ENCODE measurements around the gene CDK5R2.

The CDK5R2 gene

DNA sequence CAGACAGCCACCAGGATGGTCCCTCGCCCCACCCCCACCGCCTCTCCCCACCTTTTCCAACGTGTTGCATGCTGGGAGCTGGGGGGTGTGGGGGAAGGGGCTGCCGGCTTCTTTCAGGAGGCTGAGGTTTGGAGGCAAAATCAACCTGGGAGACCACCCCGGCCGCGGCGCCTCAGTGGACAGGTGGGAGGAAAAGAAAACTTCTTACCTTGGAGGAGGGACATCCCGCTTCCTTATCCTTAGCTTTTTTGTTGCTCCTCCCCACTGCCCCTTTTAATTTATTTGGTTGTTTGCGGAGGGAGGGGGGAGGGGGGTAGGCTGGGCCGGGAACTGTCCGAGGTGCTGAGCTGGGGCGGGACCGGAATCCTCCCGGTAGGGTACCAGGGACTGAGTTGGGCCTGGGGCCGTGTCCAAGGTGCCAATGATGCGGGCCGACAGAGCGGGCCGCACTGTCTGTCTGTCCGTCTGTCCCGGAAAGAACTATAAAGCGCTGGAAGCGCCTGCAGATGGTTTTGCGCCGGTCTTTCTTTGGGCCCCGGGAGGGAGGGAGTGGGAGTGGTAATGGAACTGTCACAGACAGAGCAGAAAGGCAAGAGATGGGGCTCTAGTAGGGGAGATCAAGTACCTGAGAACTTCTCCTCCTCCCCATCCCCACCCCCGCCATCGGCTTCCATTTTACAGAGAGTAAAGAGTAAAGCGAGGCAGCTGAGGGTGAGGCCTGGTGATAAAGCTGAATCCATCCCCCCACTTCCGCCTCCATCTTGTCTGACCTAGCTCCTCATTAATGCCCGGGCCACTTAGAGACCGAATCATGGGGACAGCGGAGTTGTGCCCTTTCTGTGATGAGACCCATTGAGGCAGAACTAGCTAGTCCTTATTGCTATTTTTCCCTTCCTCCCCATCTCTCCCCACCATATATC is 2.4 kb downstream of the CDK5R2 start:
- DNase-seq (ENCODE audit: low read depth in 2 of 2): no peak

DNA sequence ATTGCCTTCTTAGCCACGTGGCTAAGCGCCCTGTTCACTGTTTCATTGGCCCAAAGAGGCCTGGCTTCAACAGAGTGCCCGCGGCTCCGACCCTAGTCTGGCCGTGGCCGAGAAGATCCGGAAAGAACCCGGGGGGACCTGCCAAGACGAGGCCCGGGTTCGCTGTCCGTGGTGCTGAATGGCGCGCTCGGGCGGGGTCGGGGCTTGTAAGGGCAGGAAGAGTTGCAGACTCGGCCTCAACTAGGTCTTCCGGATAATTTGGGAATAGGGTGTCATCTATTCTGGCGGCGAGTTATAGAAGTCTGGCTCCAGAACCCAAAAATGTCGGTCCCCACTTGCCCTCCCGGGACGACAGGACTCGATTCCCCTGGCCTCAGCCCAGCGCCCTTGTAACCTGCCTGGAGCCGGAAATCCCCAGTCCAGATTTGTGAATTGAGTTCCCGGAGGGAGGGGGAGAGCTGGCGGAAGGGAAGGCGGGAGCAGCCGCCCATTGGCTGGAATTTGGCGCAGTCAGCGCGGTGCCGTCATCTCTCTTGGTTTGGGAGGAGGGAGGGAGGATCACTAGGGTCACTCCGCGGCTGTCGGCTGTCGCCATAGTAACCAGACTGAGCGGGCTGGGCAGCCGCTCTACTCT is 3.5 kb downstream of the CDK5R2 start:
- DNase-seq (ENCODE audit: low read depth in 2 of 2): peak in 1 of 2 experiments; percentile 52

DNA sequence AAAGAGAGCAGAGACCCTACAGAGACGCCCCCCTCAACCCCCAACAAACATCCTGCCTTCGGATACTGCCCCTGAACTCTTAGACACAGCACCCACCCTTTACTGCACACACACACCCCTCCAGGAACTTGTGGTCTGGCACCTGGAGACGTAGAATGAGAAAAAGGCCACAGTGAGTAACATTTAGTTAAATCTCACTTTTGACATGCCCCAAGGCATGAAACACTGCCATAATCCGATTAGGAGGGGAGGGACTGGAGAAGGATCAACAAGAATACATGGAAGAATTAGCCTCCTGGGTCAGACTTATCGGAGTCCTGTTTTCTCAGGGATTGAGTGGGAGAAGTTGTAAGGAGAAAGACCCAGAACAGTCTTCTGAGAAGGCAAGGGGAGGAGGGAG is 4.1 kb downstream of the CDK5R2 start:
- no peak for DNase-seq (ENCODE audit: low read depth in 2 of 2)

DNA sequence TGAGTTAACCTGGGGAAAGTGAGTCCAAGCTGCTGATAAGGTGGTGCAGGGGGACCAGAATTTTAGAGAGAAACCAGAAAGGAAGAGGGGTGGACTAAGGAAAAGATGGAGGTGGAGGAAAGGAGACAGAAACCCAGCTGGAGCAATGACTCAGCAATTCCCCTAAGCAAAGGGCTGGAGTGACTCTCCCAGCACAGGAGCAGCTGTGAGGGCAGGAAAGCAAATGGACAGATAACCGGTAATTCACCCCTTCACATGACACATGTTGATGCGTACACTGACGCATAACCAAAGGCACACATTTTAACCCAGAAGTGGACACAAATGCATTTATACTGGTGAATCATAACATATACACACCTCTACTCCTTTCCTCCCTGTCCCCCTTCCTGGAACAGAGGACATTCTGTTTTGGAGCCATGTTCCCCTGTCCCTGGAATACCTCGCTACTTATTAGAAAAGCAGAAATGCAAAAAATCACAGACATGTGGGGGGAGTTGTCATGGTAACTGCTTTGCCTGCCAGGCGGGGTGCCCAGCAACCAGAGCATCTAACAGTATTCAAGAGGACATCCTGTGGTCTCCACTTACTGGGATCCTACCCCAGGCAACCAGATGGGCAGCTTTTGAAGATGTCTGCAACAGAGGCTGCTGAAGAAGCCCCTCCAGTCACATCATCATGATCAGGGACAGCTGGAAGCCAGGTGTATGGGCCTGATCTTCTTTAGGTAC is 4.7 kb downstream of the CDK5R2 start:
- no peak for DNase-seq (ENCODE audit: low read depth in 2 of 2)

DNA sequence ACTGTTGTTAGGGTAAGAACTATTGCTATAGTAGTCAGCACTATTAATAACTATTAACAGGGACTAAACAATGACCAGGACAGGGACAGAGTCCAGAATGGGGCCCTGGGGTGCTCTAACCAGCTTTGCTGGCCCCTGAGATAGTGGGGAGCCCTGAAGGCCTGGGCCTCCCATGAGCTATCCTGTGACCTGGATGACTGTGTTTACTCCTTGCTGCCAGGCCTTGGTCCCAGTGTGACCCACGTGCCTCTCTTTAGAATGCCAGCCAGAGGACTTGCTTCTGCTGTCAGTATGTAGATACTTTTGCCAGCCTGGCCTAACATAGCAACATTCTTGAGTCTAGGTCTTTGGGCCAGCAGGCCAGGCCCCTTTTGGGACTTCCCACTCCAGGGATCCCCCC is 11.4 kb downstream of the CDK5R2 start:
- no peak for DNase-seq (ENCODE audit: low read depth in 2 of 2)

DNA sequence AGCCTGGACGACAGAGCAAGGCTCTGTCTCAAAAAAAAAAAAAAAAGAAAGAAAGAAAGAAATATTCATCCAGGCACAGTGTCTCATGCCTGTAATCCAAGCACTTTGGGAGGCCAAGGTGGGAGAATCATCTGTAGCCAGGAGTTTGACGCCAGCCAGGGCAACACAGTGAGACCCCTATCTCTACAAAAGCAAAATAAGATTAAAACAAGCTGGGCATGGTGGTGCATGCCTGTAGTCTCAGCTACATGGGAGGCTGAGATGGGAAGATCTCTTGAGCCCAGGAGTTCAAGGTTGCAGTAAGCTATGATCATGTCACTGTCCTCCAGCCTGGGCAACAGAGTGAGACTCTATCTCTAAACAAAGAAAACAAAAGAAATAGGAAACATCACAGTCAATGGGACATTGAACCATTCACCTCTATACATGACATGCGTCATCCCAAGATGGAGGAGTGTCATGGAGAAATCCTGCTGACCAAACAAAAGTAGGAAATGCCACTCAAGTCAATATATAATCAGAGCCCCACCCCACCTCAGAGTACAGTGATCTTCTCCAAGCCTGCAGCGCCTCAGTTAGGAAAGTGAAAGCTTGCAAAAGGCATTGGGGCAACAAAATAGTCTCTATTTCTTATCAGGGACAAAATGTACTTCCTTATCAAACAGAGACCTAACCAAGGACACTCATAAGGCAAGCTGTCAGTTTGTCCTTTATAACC is 15.8 kb downstream of the CDK5R2 start:
- DNase-seq (ENCODE audit: low read depth in 2 of 2): no peak

DNA sequence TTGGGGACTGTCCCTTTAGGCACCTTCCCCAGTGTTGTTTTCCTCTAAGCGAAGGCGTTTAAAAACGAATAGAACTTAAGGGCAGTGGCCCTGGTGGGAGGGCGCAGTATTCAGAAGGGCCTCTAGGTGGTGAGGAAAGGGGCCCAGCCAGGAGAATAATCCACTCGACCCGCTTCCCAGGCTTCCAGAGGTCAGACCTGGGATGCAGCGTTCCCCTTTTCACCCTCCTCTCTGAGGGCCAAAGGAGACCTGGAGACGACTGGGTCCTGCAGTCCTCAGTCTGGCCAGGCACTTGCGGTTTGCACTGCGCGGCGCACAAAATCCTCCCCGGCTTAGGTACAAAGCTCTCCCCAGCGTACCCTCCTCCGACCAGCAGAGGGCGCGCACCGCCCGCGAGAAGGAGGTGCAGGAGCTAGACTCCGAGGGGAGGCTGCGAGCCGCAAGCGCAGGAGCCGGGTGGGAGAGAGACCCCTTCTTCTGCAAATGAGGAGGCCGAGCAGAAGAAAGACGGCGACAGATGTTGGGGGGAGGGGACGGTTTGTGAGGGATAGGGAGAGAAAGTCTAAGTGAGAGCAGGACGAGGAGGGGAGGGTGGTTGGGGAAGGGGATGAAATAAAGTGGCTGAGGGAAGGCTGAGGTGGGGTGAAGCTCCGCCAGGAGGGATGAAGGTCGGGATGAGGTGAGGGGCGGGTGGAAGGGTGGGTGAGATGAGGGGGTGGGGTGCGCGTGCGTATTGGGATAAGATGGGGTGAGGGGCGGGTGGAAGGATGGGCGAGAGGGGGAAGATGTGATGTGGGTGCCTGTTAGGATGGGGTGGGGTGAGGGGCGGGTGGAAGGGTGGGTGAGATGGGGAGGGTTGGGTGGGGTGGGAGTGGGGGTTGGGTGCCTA is 20.6 kb downstream of the CDK5R2 start:
- peak; percentile 70 to 85 for DNase-seq (ENCODE audit: low read depth in 2 of 2)

DNA sequence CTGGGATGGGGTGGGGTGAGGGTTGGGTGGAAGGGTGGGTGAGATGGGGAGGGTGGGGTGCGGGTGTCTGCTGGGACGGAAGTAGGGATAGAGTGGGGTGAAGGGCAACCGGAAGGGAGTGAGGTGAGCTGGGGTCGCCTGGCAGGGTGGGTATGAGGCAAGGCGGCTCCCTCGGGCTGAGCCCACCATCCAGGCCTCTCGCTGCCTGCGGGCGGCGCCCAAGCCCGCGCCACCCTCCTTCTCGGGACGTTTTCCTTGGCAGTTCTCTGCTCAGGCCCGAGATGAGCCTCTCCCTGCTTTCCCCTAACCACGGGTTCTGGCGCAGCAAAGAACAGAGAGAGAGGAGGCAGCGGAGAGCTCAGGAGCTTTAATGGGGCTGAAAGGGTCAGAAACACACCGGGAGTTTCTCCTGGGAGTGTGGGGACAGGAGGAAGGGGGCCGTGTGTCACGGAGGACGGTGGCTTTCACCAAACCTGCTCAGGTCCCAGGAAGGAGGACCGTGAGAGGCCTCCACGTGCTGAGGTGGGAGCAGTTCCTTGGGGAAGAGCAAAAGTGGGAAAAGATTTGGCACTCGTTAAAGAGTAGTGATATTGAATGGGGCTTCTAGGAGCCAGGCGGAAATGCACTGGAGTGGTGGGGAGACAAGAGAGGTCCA is 21.4 kb downstream of the CDK5R2 start:
- no peak for DNase-seq (ENCODE audit: low read depth in 2 of 2)

DNA sequence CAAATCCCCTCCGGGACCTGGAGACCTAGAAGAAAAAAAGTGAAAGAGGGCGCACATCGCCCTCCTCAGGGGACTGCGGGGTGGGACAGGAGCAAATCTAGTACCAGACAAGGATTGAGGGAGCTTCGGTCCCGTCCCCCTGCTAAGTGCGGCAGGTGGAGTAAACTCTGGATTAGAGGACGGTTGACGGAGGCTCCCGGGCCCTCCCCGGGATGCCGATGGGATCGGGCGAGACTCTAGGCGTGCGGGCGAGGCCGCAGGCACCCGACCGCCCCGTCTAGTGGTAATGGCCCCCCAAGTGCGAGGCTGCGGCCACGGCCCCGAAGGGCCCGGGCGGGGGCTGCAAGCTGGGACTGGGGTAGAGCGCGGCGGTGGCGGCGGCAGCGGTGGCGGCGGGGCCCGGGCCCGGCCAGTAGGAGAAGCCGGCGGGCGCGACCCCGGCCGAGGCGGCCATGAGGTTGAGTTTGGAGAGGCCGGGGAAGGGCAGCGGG is 22.0 kb downstream of the CDK5R2 start:
- no peak for DNase-seq (ENCODE audit: low read depth in 2 of 2)

DNA sequence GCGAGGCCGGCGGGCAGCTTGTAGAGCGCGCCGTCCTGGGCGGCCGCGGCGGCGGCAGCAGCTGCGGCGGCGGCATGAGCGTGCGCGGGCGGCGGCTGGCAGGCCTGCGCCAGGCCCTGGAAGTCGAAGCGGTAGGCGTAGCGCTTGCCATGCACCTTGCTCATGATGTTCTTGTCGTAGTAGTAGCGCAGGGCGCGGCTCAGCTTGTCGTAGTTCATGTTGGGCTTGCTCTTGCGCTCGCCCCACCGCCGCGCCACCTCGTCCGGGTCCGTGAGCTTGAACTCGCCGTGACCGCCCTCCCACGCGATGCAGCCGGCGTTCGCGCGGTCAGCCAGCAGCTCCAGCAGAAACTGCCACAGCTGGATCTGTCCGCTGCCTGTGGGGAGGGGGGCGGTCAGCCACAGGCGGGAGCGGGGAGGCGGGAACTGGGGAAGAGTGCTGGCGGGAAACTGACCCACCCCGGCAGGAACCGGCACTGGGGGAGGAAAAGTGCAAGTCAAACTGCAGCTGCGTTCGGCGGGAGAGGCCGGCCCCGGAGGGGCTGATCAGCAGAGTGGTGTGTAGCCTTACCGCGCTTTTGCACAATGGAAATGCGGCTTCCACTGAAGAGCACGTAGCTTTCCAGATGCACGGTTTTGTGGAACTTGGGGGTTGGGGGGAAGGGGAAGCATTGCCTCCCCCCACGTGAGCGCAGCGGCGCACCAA is 22.6 kb downstream of the CDK5R2 start:
- DNase-seq (ENCODE audit: low read depth in 2 of 2): no peak

DNA sequence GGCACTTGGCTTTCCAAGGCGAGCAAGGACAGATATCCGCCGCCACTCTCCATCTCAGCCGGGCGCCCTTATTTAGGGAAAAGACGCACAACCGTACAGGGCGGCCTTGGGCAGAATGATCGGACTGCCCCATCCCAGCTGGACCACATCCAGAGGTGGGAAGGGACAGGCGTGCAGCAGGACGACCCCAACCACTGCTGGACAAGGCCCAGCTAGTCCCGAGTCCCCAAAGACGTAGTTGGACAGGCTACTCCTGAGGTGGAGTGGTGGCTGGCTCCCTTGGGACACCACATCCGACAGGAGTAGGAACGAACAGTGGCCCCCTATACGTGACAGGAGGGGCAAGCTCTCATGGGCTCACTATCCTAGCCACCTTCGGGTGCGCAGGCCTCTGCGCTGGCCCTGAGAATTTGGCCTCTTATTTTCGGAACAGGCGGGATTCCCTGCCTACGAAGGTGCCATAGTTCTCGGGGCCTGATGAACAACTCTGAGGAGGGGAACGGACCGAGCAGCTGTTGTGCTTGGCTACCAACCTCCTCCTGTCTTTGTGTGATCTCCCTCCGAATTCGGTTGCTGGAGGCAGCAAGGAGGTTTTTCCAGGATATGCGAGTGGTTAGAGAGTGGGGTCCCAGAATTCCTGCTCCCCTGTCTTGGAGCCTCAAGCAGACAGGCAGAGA is 23.3 kb downstream of the CDK5R2 start:
- no peak for DNase-seq (ENCODE audit: low read depth in 2 of 2)

DNA sequence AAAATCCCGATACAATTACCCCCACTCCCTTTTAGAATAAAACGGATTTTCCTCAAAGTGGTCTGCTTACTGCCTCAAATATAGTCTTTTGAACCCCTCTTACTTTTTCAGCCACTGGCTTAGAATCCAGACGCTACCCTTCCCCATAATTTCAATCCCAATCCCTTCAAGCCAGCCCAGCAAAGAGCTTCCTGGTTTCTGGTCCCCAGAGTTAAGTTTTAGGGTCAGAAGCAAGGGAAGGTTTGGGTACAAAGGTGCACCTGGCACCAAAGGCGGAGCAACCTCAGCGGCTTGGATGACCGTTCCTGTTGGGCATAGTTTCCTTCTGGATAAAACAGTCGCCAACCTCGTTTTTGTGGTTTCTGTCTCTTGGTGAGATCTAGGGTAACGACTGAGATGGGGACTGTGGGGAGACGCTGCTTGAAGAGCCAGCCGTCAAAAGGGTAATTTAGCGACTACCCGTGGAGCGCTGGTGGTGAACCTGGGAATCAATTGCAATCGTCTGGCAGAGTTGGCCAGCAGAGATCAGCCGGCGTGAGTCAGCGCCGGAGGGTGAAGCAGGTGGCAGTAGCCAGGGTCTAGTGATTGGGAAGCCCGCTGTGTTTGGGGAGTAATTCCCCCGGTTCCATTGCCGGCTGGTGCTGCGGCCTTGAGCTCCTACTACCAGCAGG is 23.9 kb downstream of the CDK5R2 start:
- no peak for DNase-seq (ENCODE audit: low read depth in 2 of 2)

DNA sequence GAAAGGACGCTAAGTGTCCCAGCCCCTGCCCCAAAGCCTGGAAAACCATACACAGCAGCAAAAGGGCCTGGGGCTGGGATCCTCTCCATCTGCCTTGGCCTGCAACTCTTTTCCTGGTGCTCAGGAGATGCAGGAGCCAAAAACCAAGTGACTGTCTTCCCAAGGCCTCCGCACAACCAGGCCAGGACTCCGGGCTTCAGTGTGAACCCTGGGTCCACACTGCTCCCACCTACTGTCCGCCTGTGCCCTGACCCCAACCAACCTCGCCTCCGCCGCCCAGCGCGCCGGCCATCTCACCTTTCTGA is 24.4 kb downstream of the CDK5R2 start:
- DNase-seq (ENCODE audit: low read depth in 2 of 2): no peak

DNA sequence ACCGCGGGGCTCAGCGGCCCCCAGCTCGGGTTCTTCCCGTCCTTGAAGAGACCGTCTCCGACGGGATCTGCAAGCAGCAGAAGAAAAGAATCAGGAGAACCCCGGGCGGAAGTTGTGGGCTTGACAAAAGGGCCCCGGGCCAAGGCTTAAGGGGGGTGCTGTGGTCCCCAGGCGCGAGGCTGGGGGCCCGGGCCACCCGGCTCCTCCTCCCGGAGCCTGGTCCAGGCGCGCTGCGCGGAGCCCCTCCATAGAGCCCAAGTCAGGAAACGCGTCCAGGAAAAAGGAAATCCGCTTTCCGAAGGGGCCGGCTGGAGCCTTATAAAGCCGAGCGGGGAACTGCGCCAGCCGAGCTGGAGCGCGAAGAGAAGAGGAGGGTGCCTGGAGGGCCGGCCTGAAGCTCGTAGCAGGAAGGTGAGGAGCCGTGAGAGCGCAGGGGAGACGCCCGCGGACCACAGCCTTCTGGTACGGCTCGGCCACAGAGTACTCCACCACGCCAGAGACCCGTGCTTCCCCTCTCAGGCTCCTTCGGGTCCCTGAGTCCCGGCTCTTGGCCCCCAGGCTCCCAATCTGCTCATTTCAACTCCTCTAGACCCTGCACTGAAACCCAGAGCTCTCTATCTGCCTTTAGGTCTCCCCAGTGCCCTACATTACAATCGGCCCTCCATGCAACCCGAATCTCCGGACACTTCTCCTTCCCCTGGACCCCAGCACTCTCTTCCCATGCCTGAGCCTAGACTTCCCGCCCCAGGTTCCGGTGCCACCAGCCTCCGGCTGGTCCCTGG is 25.0 kb downstream of the CDK5R2 start:
- no peak for DNase-seq (ENCODE audit: low read depth in 2 of 2)

DNA sequence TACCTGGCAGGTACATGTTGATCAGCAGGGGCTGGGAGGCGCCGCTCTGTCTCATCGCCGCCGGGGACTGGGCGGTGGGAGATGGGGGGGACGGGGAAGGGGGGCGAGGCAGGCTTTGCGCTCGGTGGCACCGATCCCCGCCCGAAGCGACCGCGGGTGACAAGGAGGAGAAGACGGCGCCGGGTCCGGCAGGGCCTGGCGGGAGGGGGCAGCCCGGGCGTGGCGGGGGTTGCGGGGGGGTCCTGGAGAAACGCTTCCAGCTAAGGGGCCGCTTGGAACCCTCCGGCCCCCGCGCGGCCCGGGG is 25.5 kb downstream of the CDK5R2 start, which contains the start of gene FEV:
Gene FEV (minus strand): TSS at position 164 of the 304 bp plus-strand sequence. CDS start 109 bp downstream, at position 55.
- DNase-seq (ENCODE audit: low read depth in 2 of 2): no peak

DNA sequence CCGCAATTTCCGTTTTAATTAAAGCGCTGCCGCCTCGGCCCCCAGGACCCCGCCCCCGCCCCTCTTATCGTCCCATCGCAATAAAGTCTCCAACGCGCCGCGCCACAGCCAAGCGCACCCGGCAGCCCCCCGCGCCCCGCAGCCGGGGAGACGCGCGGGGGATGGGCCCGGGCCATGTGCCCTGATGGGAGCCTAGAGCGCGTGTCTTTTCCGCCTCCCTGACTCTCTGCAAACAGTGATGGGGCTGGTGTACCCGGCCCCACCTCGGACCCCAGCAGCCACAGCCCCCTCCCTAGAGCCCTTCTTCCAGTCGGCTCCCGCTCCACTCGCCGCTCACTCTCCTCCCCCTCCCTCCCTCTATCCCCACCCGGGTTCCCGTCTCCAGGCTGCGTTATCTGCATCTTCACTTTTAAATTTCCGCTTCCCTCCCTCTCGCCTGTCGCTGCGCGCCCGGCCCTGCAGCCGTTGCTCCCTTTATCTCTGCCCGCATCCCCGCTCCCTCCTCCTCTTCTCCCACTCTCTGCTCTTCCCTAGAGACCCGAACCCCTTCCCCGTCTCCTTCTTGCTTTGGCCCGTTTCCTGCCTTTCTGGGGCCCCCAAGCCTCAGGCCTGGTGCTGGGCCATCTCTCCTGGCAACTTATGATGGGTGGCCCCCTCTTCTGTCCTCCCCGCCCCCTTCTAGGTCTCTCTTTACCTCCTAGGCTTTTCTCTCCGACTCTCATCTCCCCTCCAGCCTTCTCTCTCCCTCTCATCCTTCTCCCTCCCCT is 26.0 kb downstream of the CDK5R2 start:
- DNase-seq (ENCODE audit: low read depth in 2 of 2): no peak

DNA sequence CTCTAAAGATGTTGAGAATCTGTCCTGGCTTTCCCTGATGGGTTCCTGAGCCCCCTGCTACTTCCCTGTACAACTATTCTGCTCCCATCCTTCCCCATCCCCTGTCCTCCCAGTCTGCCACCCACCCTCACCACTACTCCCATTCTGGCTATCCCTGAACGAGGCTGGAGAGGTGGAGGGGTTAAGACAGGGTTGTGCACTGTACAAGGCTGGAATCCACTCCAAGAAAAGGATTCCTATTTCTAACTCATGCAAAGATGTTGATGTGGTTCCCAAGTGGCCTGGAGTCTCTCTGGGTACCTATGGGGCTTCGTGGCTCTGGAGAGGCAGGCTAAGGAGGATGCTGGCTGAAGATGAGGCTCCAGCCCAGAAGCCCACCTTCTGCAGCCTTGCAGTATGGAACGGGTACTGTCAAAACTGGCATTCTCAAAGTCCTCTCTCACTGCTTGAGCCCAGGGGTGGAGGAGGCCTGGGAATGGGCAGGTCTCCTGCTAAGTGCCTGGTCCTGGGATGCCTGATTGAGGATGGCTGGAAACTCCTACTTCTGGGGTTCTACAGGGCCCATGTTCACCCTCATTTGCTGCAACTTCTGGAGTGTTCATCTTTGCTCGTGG is 26.8 kb downstream of the CDK5R2 start:
- no peak for DNase-seq (ENCODE audit: low read depth in 2 of 2)

All from stimulated activated CD4-positive, alpha-beta T cell treated with anti-CD3 and anti-CD28 coated beads, Interleukin-12 subunit alpha, Interleukin-12 subunit beta, amount 100 ng/mL, for 24 hours (primary cell).